Mammary epithelial cell (primary cell): ENCODE results near the gene NRAS.

ENCODE experiments used
- EZH2 ChIP-seq: IDR thresholded peaks from 2 replicates; pipeline ENCODE4 v1.6.1; 2012; ENCODE audit warnings: low read length, inconsistent platforms, borderline replicate concordance
- TF ChIP-seq, protein P1 (sequence below), 2 donors: IDR thresholded peaks in 1 of 2; conservative IDR thresholded peaks in 1 of 2; 2 replicates each; pipeline ENCODE4 v1.5.1; 2011 to 2012; ENCODE audit warnings: inconsistent platforms in 2 of 2, low read length in 2 of 2, mild to moderate bottlenecking in 2 of 2, control low read depth in 1 of 2, low read depth in 1 of 2; ENCODE audit not compliant: insufficient read depth in 1 of 2; ENCODE audit errors: extremely low read depth in 1 of 2

- TF ChIP-seq, protein P1, sequence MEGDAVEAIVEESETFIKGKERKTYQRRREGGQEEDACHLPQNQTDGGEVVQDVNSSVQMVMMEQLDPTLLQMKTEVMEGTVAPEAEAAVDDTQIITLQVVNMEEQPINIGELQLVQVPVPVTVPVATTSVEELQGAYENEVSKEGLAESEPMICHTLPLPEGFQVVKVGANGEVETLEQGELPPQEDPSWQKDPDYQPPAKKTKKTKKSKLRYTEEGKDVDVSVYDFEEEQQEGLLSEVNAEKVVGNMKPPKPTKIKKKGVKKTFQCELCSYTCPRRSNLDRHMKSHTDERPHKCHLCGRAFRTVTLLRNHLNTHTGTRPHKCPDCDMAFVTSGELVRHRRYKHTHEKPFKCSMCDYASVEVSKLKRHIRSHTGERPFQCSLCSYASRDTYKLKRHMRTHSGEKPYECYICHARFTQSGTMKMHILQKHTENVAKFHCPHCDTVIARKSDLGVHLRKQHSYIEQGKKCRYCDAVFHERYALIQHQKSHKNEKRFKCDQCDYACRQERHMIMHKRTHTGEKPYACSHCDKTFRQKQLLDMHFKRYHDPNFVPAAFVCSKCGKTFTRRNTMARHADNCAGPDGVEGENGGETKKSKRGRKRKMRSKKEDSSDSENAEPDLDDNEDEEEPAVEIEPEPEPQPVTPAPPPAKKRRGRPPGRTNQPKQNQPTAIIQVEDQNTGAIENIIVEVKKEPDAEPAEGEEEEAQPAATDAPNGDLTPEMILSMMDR (conservative IDR thresholded peaks at IDR 0.05 in 1 of 2, IDR thresholded peaks at IDR 0.05 in 1 of 2; ENCODE audit: extremely low read depth in 1 of 2, insufficient read depth in 1 of 2, low read depth in 1 of 2, low read length in 2 of 2) = no peak
- TF ChIP-seq EZH2 = no peak
Measured at GRCh38 chr1:114703242-114703641, 13.3 kb downstream of the NRAS start.
